Type B pancreatic cell (in vitro differentiated cells): ENCODE data around the gene ZBTB20. TPM values are rescaled to one million over a fixed set of nuclear protein-coding genes. Genes with fewer than 3 reads are reported as not detected.

Experiments used
- DNase-seq: peaks from one replicate; pipeline ENCODE4 v3.0.0; 2021; ENCODE audit warnings: mixed read lengths; ENCODE audit not compliant: unreplicated experiment; ENCODE audit errors: extremely low spot score
- H3K27ac Mint-ChIP-seq: 2 replicates; pipeline ENCODE4 v1.8.0; 2021; ENCODE audit warnings: mild to moderate bottlenecking, mixed read lengths
- H3K27me3 Mint-ChIP-seq: 2 replicates; pipeline ENCODE4 v1.8.0; 2021; ENCODE audit warnings: mixed read lengths
- H3K36me3 Mint-ChIP-seq: 2 replicates; pipeline ENCODE4 v1.8.0; 2021; ENCODE audit warnings: mixed read lengths
- H3K4me1 Mint-ChIP-seq: one replicate; pipeline ENCODE4 v1.8.0; 2021; ENCODE audit warnings: mixed read lengths; ENCODE audit not compliant: unreplicated experiment
- H3K4me3 Mint-ChIP-seq: 2 replicates; pipeline ENCODE4 v1.8.0; 2021; ENCODE audit warnings: mild to moderate bottlenecking, mixed read lengths
- H3K9me3 Mint-ChIP-seq: 2 replicates; pipeline ENCODE4 v1.8.0; 2021; ENCODE audit warnings: mixed read lengths
- CTCF ChIP-seq: fragments of 200-600 bp; sonication (generic); conservative IDR thresholded peaks from 2 replicates; pipeline ENCODE4 v1.5.0; 2021; ENCODE audit warnings: antibody characterized with exemption, mild to moderate bottlenecking
- total RNA-seq: library from RNA; stranded (reverse); gene quantifications from 2 replicates; pipeline ENCODE4 v1.2.1, GENCODE V29; 2021; ENCODE audit warnings: low replicate concordance

The ZBTB20 gene
- total RNA-seq, 1 donor from 2014 or later: 14.4 TPM

GRCh38 chr3:114449271-114450007 is 697.6 kb downstream of the ZBTB20 start:
- no peak overlapping the region for H3K4me3 Mint-ChIP-seq
- no peak for DNase-seq
- H3K4me1 Mint-ChIP-seq: peaks cover 11% of the 10 kb centered on the region
- peaks cover 2% of the 10 kb centered on the region for H3K27me3 Mint-ChIP-seq
- H3K27ac Mint-ChIP-seq: no peak overlapping the region
- no peaks in the 10 kb centered on the region for H3K36me3 Mint-ChIP-seq
- TF ChIP-seq CTCF: no peak
- H3K9me3 Mint-ChIP-seq: no peaks in the 10 kb centered on the region

GRCh38 chr3:114447950-114448479 is 699.1 kb downstream of the ZBTB20 start:
- H3K9me3 Mint-ChIP-seq: no peaks in the 10 kb centered on the region
- DNase-seq: no peak
- no peak for TF ChIP-seq CTCF
- H3K36me3 Mint-ChIP-seq: no peaks in the 10 kb centered on the region
- peaks cover 2% of the 10 kb centered on the region for H3K27me3 Mint-ChIP-seq
- H3K4me3 Mint-ChIP-seq: no peak overlapping the region
- no peak overlapping the region for H3K27ac Mint-ChIP-seq
- H3K4me1 Mint-ChIP-seq: peaks cover 11% of the 10 kb centered on the region

- no peak for TF ChIP-seq CTCF
- Mint-ChIP-seq H3K4me1 (peaks cover 16% of the 10 kb centered on the region), H3K36me3 (no peaks in the 10 kb centered on the region), H3K27ac (no peak overlapping the region), H3K9me3 (no peaks in the 10 kb centered on the region), H3K4me3 (no peak overlapping the region), H3K27me3 (peaks cover 2% of the 10 kb centered on the region)
- no peak for DNase-seq
Measured at GRCh38 chr3:114447545-114447944, 699.5 kb downstream of the ZBTB20 start.

GRCh38 chr3:114446600-114446999 is 700.5 kb downstream of the ZBTB20 start:
- H3K4me1 Mint-ChIP-seq: peaks cover 18% of the 10 kb centered on the region

GRCh38 chr3:114445233-114445632 is 701.9 kb downstream of the ZBTB20 start:
- Mint-ChIP-seq H3K9me3 (no peaks in the 10 kb centered on the region), H3K27ac (no peak overlapping the region), H3K4me3 (no peak overlapping the region)

More at GRCh38 chr3:114446600-114446999, 700.5 kb downstream of the ZBTB20 start:
- Mint-ChIP-seq H3K4me3 (no peak overlapping the region), H3K27ac (no peak overlapping the region), H3K9me3 (no peaks in the 10 kb centered on the region), H3K27me3 (peaks cover 2% of the 10 kb centered on the region), H3K36me3 (no peaks in the 10 kb centered on the region)
- no peak for TF ChIP-seq CTCF
- no peak for DNase-seq

More at GRCh38 chr3:114445233-114445632, 701.9 kb downstream of the ZBTB20 start:
- no peak for TF ChIP-seq CTCF
- Mint-ChIP-seq H3K4me1 (peaks cover 13% of the 10 kb centered on the region), H3K27me3 (no peaks in the 10 kb centered on the region), H3K36me3 (no peaks in the 10 kb centered on the region)
- DNase-seq: no peak
